PC-3 (cell line): ENCODE data around the gene RABGEF1. TPM values are rescaled to one million over a fixed set of nuclear protein-coding genes. Genes with fewer than 3 reads are reported as not detected.

ENCODE experiments used
- ATAC-seq: fragments of 200-7000 bp; cut with Tn5 transposase; 2 replicates; pipeline ENCODE4 v1.9.1; 2020; ENCODE audit warnings: mild to moderate bottlenecking, moderate library complexity
- BruUV-seq: library from RNA; stranded (reverse); fragments of 400-500 nt; replicated peaks from 2 replicates; lab custom pipeline; 2021; lab: Mats Ljungman, UMichigan
- CTCF ChIA-PET: fragments of 300-600 bp; sonication (Branson Sonifier 250); formaldehyde crosslinking; loops from one replicate; lab custom pipeline; 2022; ENCODE audit warnings: antibody characterized with exemption; lab: Charles Lee
- POLR2A ChIA-PET: fragments of 300-600 bp; sonication (Branson Sonifier 250); formaldehyde crosslinking; loops from one replicate; lab custom pipeline; 2022; ENCODE audit warnings: antibody characterized with exemption; ENCODE audit not compliant: unreplicated experiment; lab: Charles Lee
- DNase-seq: peaks from one replicate; pipeline ENCODE4 v3.0.0-alpha.2; 2015
- H2AFZ ChIP-seq: fragments of 300-600 bp; sonication (generic); 2 replicates; pipeline ENCODE4 v1.6.0; 2016; ENCODE audit warnings: antibody characterized with exemption, low read length
- H3F3A ChIP-seq: fragments of 300-600 bp; sonication (generic); one replicate; pipeline ENCODE4 v1.6.0; 2017; ENCODE audit warnings: antibody characterized with exemption, low read length, control low read depth, mild to moderate bottlenecking; ENCODE audit not compliant: unreplicated experiment
- H3K27ac ChIP-seq: fragments of 300-600 bp; sonication (generic); 2 replicates; pipeline ENCODE4 v1.5.1; 2016; ENCODE audit warnings: mild to moderate bottlenecking, low read length
- H3K27me3 ChIP-seq: fragments of 300-600 bp; sonication (generic); 2 replicates; pipeline ENCODE4 v1.6.1; 2016; ENCODE audit warnings: low read length, mixed read lengths
- H3K36me3 ChIP-seq: fragments of 300-600 bp; sonication (generic); 2 replicates; pipeline ENCODE4 v1.6.1; 2016; ENCODE audit warnings: low read depth, mixed run types, low read length, mixed read lengths
- H3K4me1 ChIP-seq: fragments of 300-600 bp; sonication (generic); 2 replicates; pipeline ENCODE4 v1.5.1; 2016; ENCODE audit warnings: low read length; ENCODE audit not compliant: insufficient read depth
- H3K4me2 ChIP-seq: fragments of 300-600 bp; sonication (generic); 2 replicates; pipeline ENCODE4 v1.6.0; 2016; ENCODE audit warnings: low read length
- H3K4me3 ChIP-seq: fragments of 300-600 bp; sonication (generic); 2 replicates; pipeline ENCODE4 v1.5.1; 2016; ENCODE audit warnings: mild to moderate bottlenecking, low read length, mixed read lengths
- H3K79me2 ChIP-seq: fragments of 300-600 bp; sonication (generic); 2 replicates; pipeline ENCODE4 v1.6.1; 2017; ENCODE audit warnings: low read length, mixed read lengths
- H3K9ac ChIP-seq: fragments of 300-600 bp; sonication (generic); 2 replicates; pipeline ENCODE4 v1.6.0; 2016; ENCODE audit warnings: mild to moderate bottlenecking, low read length
- H3K9me2 ChIP-seq: fragments of 300-600 bp; sonication (generic); replicated peaks from 2 replicates; pipeline ENCODE4 v1.6.1; 2016; ENCODE audit warnings: mixed run types, low read length, mixed read lengths
- H3K9me3 ChIP-seq: fragments of 300-600 bp; sonication (generic); 2 replicates; pipeline ENCODE4 v1.6.1; 2016; ENCODE audit warnings: low read length, mixed read lengths
- H4K20me1 ChIP-seq: fragments of 300-600 bp; sonication (generic); 2 replicates; pipeline ENCODE4 v1.6.1; 2016; ENCODE audit warnings: low read length, mixed read lengths
- CTCF ChIP-seq: fragments of 300-600 bp; sonication (generic); conservative IDR thresholded peaks from 2 replicates; pipeline ENCODE4 v1.5.1; 2017; ENCODE audit warnings: antibody characterized with exemption, low read depth, mild to moderate bottlenecking, low read length
- EZH2 ChIP-seq: fragments of 300-600 bp; sonication (generic); IDR thresholded peaks from one replicate; pipeline ENCODE4 v1.6.1; 2017; ENCODE audit warnings: antibody characterized with exemption, mild to moderate bottlenecking, low read length; ENCODE audit not compliant: unreplicated experiment
- EZH2phosphoT487 ChIP-seq: fragments of 300-600 bp; sonication (generic); IDR thresholded peaks from 2 replicates; pipeline ENCODE4 v1.6.1; 2018; ENCODE audit warnings: mild to moderate bottlenecking, antibody characterized with exemption, low read length, borderline replicate concordance
- intact Hi-C: fragments of 100-400 bp; cut with micrococcal nuclease; formaldehyde crosslinking; loops from 2 replicates; pipeline ENCODE4 v1.9.0; 2023
- total RNA-seq: library from RNA; depleted of rRNA; stranded (reverse); fragments of >200 nt; gene quantifications from 2 replicates; pipeline ENCODE4 v1.2.3, GENCODE V29; 2014

Gene RABGEF1
- total RNA-seq, 1 experiment from 2014 or later: 19.8 TPM

GRCh38 chr7:66847879-66848790 lies 107.6 kb downstream of the RABGEF1 start:
- Histone ChIP-seq H3K9ac (peak overlapping the region; percentile 25; the same call in 1 of the 2 replicates), H3K27me3 (no peaks in the 10 kb centered on the region), H3K4me1 (peaks cover 17% of the 10 kb centered on the region), H3K9me2 (no peaks in the 10 kb centered on the region), H3K4me2 (peak overlapping the region; percentile 56), H3K79me2 (peaks cover 10% of the 10 kb centered on the region), H3K27ac (peak overlapping the region; percentile 83), H4K20me1 (no peaks in the 10 kb centered on the region), H3K36me3 (no peaks in the 10 kb centered on the region), H3K9me3 (no peaks in the 10 kb centered on the region), H3K4me3 (no peak overlapping the region; the same call in 1 of the 2 replicates), H3F3A (peaks cover 4% of the 10 kb centered on the region), H2AFZ (no peak overlapping the region)
- BruUV-seq: no TSS peak
- POLR2A ChIA-PET: interaction anchor here (0.7 to 0.8 kb wide), 2 partner anchors 35 to 57 kb away, joined by 3 to 4 read pairs; no protein-coding TSS in a partner anchor
- ATAC-seq (peak; percentile 19), DNase-seq (peak; percentile 64)
- intact Hi-C loops: no loop called here
- no peak for TF ChIP-seq CTCF
- TF ChIP-seq EZH2phosphoT487: no peak
- no peak for TF ChIP-seq EZH2
- CTCF ChIA-PET: no interaction called here

- Histone ChIP-seq H3K36me3 (peaks cover 4% of the 10 kb centered on the region; the same call in 1 of the 2 replicates), H3K27me3 (no peaks in the 10 kb centered on the region), H3K79me2 (no peaks in the 10 kb centered on the region), H4K20me1 (no peaks in the 10 kb centered on the region), H3K4me3 (no peak overlapping the region), H3K4me2 (no peak overlapping the region), H3F3A (no peaks in the 10 kb centered on the region), H3K4me1 (no peaks in the 10 kb centered on the region), H3K9ac (no peak overlapping the region), H2AFZ (no peak overlapping the region), H3K9me2 (no peaks in the 10 kb centered on the region), H3K27ac (no peak overlapping the region), H3K9me3 (no peaks in the 10 kb centered on the region)
- ChIA-PET CTCF (no interaction called here), POLR2A (no interaction called here)
- no TSS peak for BruUV-seq
- ATAC-seq: no peak
- intact Hi-C loops: no loop called here
- TF ChIP-seq EZH2 (no peak), EZH2phosphoT487 (no peak), CTCF (no peak)
- DNase-seq: no peak
Observed at GRCh38 chr7:66859339-66859738, 118.8 kb downstream of the RABGEF1 start.
